ENCODE measurements around the gene REV3L.

Gene REV3L

GRCh38 chr6:111254779-111255166 lies 228.2 kb downstream of the REV3L start:
- no peak overlapping the region for H3K4me3 ChIP-seq (ENCODE audit: low read depth, low read length)
- no peaks in the 10 kb centered on the region for H3K27me3 ChIP-seq (ENCODE audit: insufficient read depth, low read depth, severe bottlenecking)
- H3K36me3 ChIP-seq, result no peaks in the 10 kb centered on the region
- no peak overlapping the region for H3K27ac ChIP-seq
- H3K9me3 ChIP-seq (ENCODE audit: severe bottlenecking), result no peaks in the 10 kb centered on the region
- TF ChIP-seq CTCF (IDR thresholded peaks at IDR 0.05; ENCODE audit: low read depth, low read length), result no peak
- DNase-seq, result no peak

- Histone ChIP-seq H3K27ac (no peak overlapping the region), H3K36me3 (no peaks in the 10 kb centered on the region), H3K9me3 (ENCODE audit: severe bottlenecking) (no peaks in the 10 kb centered on the region), H3K4me3 (ENCODE audit: low read depth, low read length) (no peak overlapping the region), H3K27me3 (ENCODE audit: insufficient read depth, low read depth, severe bottlenecking) (no peaks in the 10 kb centered on the region)
- no peak for TF ChIP-seq CTCF (IDR thresholded peaks at IDR 0.05; ENCODE audit: low read depth, low read length)
- no peak for DNase-seq
Observed at GRCh38 chr6:111254004-111254778, 228.8 kb downstream of the REV3L start.

- Histone ChIP-seq H3K36me3 (no peaks in the 10 kb centered on the region), H3K9me3 (ENCODE audit: severe bottlenecking) (no peaks in the 10 kb centered on the region), H3K27ac (no peak overlapping the region), H3K4me3 (ENCODE audit: low read depth, low read length) (no peak overlapping the region), H3K27me3 (ENCODE audit: insufficient read depth, low read depth, severe bottlenecking) (no peaks in the 10 kb centered on the region)
- no peak for DNase-seq
- TF ChIP-seq CTCF (IDR thresholded peaks at IDR 0.05; ENCODE audit: low read depth, low read length), result no peak
Observed at GRCh38 chr6:111252726-111253125, 230.3 kb downstream of the REV3L start.

GRCh38 chr6:111250791-111251354 lies 232.1 kb downstream of the REV3L start:
- Histone ChIP-seq H3K9me3 (ENCODE audit: severe bottlenecking) (no peaks in the 10 kb centered on the region), H3K4me3 (ENCODE audit: low read depth, low read length) (no peak overlapping the region), H3K27me3 (ENCODE audit: insufficient read depth, low read depth, severe bottlenecking) (no peaks in the 10 kb centered on the region), H3K36me3 (no peaks in the 10 kb centered on the region), H3K27ac (no peak overlapping the region)
- TF ChIP-seq CTCF (IDR thresholded peaks at IDR 0.05; ENCODE audit: low read depth, low read length), result no peak
- DNase-seq, result no peak
